OCI-LY7 (cell line): Measurements from ENCODE around the gene NFAM1. TPM values are rescaled to one million over a fixed set of nuclear protein-coding genes. Genes with fewer than 3 reads are reported as not detected.

ENCODE experiments used
- BruUV-seq: library from RNA; stranded (reverse); fragments of 400-500 nt; replicated peaks from 2 replicates; lab custom pipeline; 2021; lab: Mats Ljungman, UMichigan
- CTCF ChIA-PET: fragments of 300-600 bp; sonication (Branson Sonifier 250); formaldehyde crosslinking; loops from one replicate; lab custom pipeline; 2022; ENCODE audit warnings: antibody characterized with exemption; ENCODE audit not compliant: unreplicated experiment; lab: Charles Lee
- POLR2A ChIA-PET: fragments of 300-600 bp; sonication (Branson Sonifier 250); formaldehyde crosslinking; loops from one replicate; lab custom pipeline; 2022; ENCODE audit warnings: antibody characterized with exemption; lab: Charles Lee
- DNase-seq: peaks from one replicate; pipeline ENCODE4 v3.0.0-alpha.2; 2015; ENCODE audit warnings: low spot score
- H2AFZ ChIP-seq: fragments of 200-600 bp; sonication (generic), shearing (Covaris generic); 2 replicates; pipeline ENCODE4 v1.6.1; 2014; ENCODE audit warnings: mild to moderate bottlenecking, antibody characterized with exemption, low read length, moderate library complexity
- H3K27ac ChIP-seq: fragments of 200-600 bp; sonication (generic); 2 replicates; pipeline ENCODE4 v1.5.1; 2014; ENCODE audit warnings: mixed run types, low read depth, mild to moderate bottlenecking, moderate library complexity, low read length, inconsistent platforms; ENCODE audit not compliant: poor library complexity, severe bottlenecking
- H3K36me3 ChIP-seq: fragments of 200-600 bp; sonication (generic); 2 replicates; pipeline ENCODE4 v1.6.1; 2014; ENCODE audit warnings: mild to moderate bottlenecking, antibody characterized with exemption, low read length, moderate library complexity, mixed read lengths; ENCODE audit not compliant: insufficient read depth
- H3K4me1 ChIP-seq: fragments of 200-600 bp; sonication (generic); 2 replicates; pipeline ENCODE4 v1.5.1; 2014; ENCODE audit warnings: mild to moderate bottlenecking, low read length; ENCODE audit not compliant: insufficient read depth, poor library complexity, severe bottlenecking
- H3K4me2 ChIP-seq: fragments of 200-600 bp; sonication (generic); 2 replicates; pipeline ENCODE4 v1.6.1; 2014; ENCODE audit warnings: mild to moderate bottlenecking, low read length
- H3K4me3 ChIP-seq: fragments of 200-600 bp; sonication (generic); 2 replicates; pipeline ENCODE4 v1.5.1; 2014; ENCODE audit warnings: mild to moderate bottlenecking, low read depth, low read length; ENCODE audit not compliant: poor library complexity, severe bottlenecking
- H3K79me2 ChIP-seq: fragments of 200-600 bp; sonication (generic); 2 replicates; pipeline ENCODE4 v1.6.1; 2016; ENCODE audit warnings: low read depth, mild to moderate bottlenecking, low read length, moderate library complexity, mixed read lengths; ENCODE audit not compliant: insufficient read depth
- H3K9me2 ChIP-seq: fragments of 200-600 bp; sonication (generic); 2 replicates; pipeline ENCODE4 v1.6.1; 2016; ENCODE audit warnings: mild to moderate bottlenecking, low read length, mixed read lengths; ENCODE audit not compliant: insufficient read depth
- H3K9me3 ChIP-seq: fragments of 200-600 bp; sonication (generic); 2 replicates; pipeline ENCODE4 v1.6.1; 2014; ENCODE audit warnings: mild to moderate bottlenecking, mixed run types, low read length, mixed read lengths
- H4K20me1 ChIP-seq: fragments of 200-600 bp; sonication (generic); 2 replicates; pipeline ENCODE4 v1.6.1; 2014; ENCODE audit warnings: mild to moderate bottlenecking, antibody characterized with exemption, low read length, moderate library complexity, mixed read lengths; ENCODE audit not compliant: insufficient read depth
- CTCF ChIP-seq: fragments of 200-600 bp; sonication (generic); conservative IDR thresholded peaks from 2 replicates; pipeline ENCODE4 v1.5.1; 2014; ENCODE audit warnings: mild to moderate bottlenecking, antibody characterized with exemption, low read length, moderate library complexity, mixed read lengths
- EZH2phosphoT487 ChIP-seq: fragments of 200-600 bp; sonication (generic); IDR thresholded peaks from 2 replicates; pipeline ENCODE4 v1.6.1; 2018; ENCODE audit warnings: low read depth, borderline replicate concordance, mild to moderate bottlenecking, mixed run types, antibody characterized with exemption, low read length, moderate library complexity, mixed read lengths
- intact Hi-C: fragments of 100-400 bp; cut with micrococcal nuclease; formaldehyde crosslinking; loops from one replicate; pipeline ENCODE4 v1.10.0; 2022; ENCODE audit not compliant: unreplicated experiment
- total RNA-seq, 2 experiments: library from RNA; depleted of rRNA in 1 of 2; stranded (reverse); fragments of >200 nt in 1 of 2; shearing (Covaris generic) in 1 of 2; gene quantifications; 2 replicates each; pipeline ENCODE4 v1.2.3, GENCODE V29; 2014 to 2022

Gene NFAM1
- total RNA-seq, 2 experiments from 2014 or later: 0.16 to 0.88 TPM

GRCh38 chr22:42461511-42461910, 29.3 kb upstream of the NFAM1 start:
- Histone ChIP-seq H2AFZ (no peak overlapping the region), H3K4me1 (peaks cover 10% of the 10 kb centered on the region), H3K9me3 (no peaks in the 10 kb centered on the region), H4K20me1 (no peaks in the 10 kb centered on the region), H3K36me3 (no peaks in the 10 kb centered on the region), H3K27ac (no peak overlapping the region), H3K4me3 (no peak overlapping the region), H3K4me2 (no peak overlapping the region), H3K79me2 (no peaks in the 10 kb centered on the region), H3K9me2 (no peaks in the 10 kb centered on the region)
- no TSS peak for BruUV-seq
- ChIA-PET POLR2A (no interaction called here), CTCF (no interaction called here)
- TF ChIP-seq EZH2phosphoT487: no peak
- no peak for TF ChIP-seq CTCF
- intact Hi-C loops: no loop called here
- DNase-seq: no peak

- TF ChIP-seq CTCF (no peak), EZH2phosphoT487 (no peak)
- no peak for DNase-seq
- no TSS peak for BruUV-seq
- intact Hi-C loops: no loop called here
- Histone ChIP-seq H3K4me3 (no peak overlapping the region), H3K79me2 (no peaks in the 10 kb centered on the region), H3K9me3 (no peaks in the 10 kb centered on the region), H3K27ac (no peak overlapping the region), H3K36me3 (no peaks in the 10 kb centered on the region), H3K4me2 (no peak overlapping the region), H4K20me1 (no peaks in the 10 kb centered on the region), H2AFZ (no peak overlapping the region), H3K4me1 (peaks cover 10% of the 10 kb centered on the region), H3K9me2 (no peaks in the 10 kb centered on the region)
- ChIA-PET POLR2A (interaction anchor here (1.2 kb wide), 1 partner anchor 16 kb away, joined by 3 read pairs; no protein-coding TSS in a partner anchor), CTCF (no interaction called here)
Observed at GRCh38 chr22:42459287-42460063, 27.3 kb upstream of the NFAM1 start.

- H3K36me3 ChIP-seq: no peaks in the 10 kb centered on the region
- H4K20me1 ChIP-seq: no peaks in the 10 kb centered on the region
- no peak for DNase-seq
- CTCF ChIA-PET: no interaction called here
- POLR2A ChIA-PET: interaction anchor here (0.5 kb wide), 1 partner anchor 601 kb away, joined by 4 read pairs; no protein-coding TSS in a partner anchor
- TF ChIP-seq EZH2phosphoT487 (no peak), CTCF (no peak)
- H3K9me2 ChIP-seq: no peaks in the 10 kb centered on the region
- peaks cover 3% of the 10 kb centered on the region for H3K4me1 ChIP-seq
- no peaks in the 10 kb centered on the region for H3K79me2 ChIP-seq
- no TSS peak for BruUV-seq
- no peak overlapping the region for H2AFZ ChIP-seq
- no peaks in the 10 kb centered on the region for H3K9me3 ChIP-seq
- no peak overlapping the region for H3K4me2 ChIP-seq
- H3K4me3 ChIP-seq: no peak overlapping the region
- H3K27ac ChIP-seq: no peak overlapping the region
- intact Hi-C loops: no loop called here
Observed at GRCh38 chr22:42452916-42453315, 20.7 kb upstream of the NFAM1 start.
